HG02763 (cell line): ENCODE measurements around the gene MTREX.

Source experiments
- ATAC-seq: cut with Tn5 transposase; IDR thresholded peaks from one replicate; pipeline ENCODE4 v1.9.1; 2021; ENCODE audit warnings: mild to moderate bottlenecking, moderate library complexity; ENCODE audit not compliant: unreplicated experiment

Gene MTREX

DNA sequence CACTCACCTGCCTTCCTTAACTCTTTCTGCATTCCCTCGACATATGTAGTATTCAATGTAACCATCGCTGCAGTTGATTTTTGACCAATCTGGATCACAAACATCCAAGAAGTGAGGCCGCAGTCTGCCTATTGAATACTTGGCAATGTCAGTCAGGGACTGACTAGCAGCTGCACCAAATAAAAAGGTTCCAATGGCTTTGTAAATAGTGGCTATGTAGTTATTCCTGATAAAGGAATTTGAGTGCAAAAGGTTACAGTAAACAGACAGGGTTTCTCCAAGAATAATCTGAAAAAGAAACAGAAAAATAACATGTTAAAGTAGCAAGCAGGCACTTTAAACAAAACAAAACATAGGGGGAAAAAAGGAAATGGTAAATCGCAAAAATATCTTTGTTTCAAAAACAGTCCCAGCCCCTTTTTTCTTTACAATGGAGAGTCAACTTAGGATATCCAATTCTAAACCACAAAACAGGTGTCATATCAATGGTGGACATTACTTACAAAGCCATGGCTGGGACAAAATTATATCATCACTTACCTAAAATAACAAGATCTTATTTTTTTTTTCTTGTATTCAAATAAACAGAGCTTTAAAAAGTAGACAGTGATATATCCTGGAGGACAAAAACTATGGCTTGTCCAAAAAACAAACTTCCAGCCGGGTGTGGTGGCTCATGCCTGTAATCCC lies 160.2 kb downstream of the MTREX start:
- no peak for ATAC-seq

DNA sequence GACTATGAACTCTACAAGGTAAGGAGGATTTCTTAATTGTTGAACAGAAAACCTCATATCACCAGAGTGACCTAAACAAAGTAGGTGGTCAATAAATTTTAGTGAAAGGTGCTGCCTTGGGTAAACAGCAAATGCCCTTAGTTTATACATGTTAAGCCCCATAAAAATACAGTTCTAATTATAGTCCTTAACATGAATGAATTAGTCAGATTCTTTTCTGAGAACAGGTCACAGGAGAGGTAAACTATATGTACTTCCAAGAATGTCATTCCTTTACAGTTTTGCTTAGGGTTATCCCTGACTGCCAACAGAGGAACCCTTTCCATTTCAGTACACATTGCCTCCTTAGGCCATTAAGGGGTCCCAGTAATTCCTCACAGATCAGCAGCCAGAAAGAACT lies 162.1 kb downstream of the MTREX start:
- ATAC-seq: no peak

DNA sequence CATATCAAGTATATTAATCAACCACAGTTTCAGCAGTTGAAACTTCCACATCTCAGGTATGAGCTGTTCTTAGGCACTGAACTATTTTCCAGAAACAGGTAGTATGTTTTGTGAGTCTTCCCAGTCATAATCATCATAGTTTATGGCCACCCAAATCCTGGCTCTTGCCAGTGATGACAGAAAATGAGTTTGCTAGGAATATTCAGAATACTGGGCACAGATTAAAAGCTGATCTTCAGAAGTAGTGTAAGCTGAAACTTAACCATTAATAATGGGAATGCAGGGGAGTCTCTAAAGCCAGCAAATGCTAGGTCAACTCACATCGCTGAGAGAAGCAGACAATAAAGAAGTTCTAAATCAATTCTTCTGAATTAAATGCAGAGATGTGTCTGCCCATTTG lies 162.5 kb downstream of the MTREX start:
- ATAC-seq: no peak

DNA sequence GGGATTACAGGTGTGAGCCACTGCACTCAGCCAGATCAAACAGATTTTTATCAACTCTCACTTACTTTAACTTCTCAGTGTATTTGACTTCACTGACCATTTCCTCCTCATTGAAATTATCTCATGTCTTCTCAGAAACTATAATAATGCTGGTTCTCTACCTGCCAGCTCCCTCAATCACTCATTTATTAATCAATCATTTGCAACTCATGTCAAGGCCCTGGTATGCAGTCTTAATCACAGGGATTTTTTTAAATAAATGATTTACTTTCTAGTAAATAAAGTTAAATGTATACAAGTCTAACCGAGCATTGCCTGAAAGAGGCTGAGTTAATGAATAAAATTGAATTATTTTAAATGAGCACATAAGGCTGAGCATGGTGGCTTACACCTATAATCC lies 163.7 kb downstream of the MTREX start:
- no peak for ATAC-seq

DNA sequence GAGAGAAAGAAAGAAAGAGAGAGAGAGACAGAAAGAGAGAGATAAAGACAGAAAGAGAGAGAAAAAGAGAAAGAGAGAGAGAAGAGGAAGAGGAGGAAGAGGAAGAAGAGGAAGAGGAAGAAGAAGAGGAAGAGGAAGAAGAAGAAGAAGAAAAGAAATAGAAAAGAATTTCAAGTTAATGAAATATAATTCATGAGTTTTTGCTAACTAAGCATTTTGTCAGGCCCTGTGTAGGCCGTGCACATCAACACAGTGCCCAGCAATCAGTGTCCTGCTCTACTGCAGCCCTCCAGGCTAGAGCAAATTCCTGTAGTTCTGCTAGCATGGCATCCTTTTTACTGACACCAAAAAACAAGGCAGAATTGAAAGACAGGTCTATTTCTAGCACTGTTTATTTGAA lies 164.9 kb downstream of the MTREX start:
- no peak for ATAC-seq
